Stimulated activated CD4-positive, alpha-beta T cell treated with anti-CD3 and anti-CD28 coated beads, Interleukin-2, amount 100 ng/mL, for 4 hours (primary cell): ENCODE data around the gene AKR7A3.

Source experiments
- DNase-seq: peaks from one replicate; pipeline ENCODE4 v3.0.0-alpha.2; 2020; ENCODE audit warnings: low read depth

AKR7A3 gene

GRCh38 chr1:19288324-19289241 is at the start of gene AKR7A3:
AKR7A3 (minus strand) TSS chr1:19288770; CDS start chr1:19288709, 61 bp downstream.
- DNase-seq = peak; percentile 31

GRCh38 chr1:19338323-19338762 is 49.8 kb upstream of the AKR7A3 start:
- no peak for DNase-seq

GRCh38 chr1:19337289-19337688 is 48.7 kb upstream of the AKR7A3 start:
- DNase-seq = no peak

- DNase-seq = no peak
These were observed 48.0 kb upstream of the AKR7A3 start for GRCh38 chr1:19336543-19336942.

- DNase-seq = no peak
These were observed 45.2 kb upstream of the AKR7A3 start for GRCh38 chr1:19333587-19334354.

GRCh38 chr1:19332832-19333231 is 44.3 kb upstream of the AKR7A3 start:
- DNase-seq = no peak

GRCh38 chr1:19331262-19331878 is 42.8 kb upstream of the AKR7A3 start:
- DNase-seq = no peak

- no peak for DNase-seq
These were observed 42.0 kb upstream of the AKR7A3 start for GRCh38 chr1:19330449-19331135.

GRCh38 chr1:19329611-19330010 is 41.0 kb upstream of the AKR7A3 start:
- no peak for DNase-seq

- DNase-seq = no peak
These were observed 40.6 kb upstream of the AKR7A3 start for GRCh38 chr1:19329188-19329587.

GRCh38 chr1:19328486-19328885 is 39.9 kb upstream of the AKR7A3 start:
- DNase-seq = no peak

GRCh38 chr1:19327736-19328135 is 39.2 kb upstream of the AKR7A3 start:
- DNase-seq = no peak

- no peak for DNase-seq
These were observed 38.7 kb upstream of the AKR7A3 start for GRCh38 chr1:19327301-19327700.

GRCh38 chr1:19326748-19327065 is 38.1 kb upstream of the AKR7A3 start:
- DNase-seq = no peak

- DNase-seq = no peak
These were observed 37.6 kb upstream of the AKR7A3 start for GRCh38 chr1:19325958-19326747.

- DNase-seq = no peak
These were observed 36.9 kb upstream of the AKR7A3 start for GRCh38 chr1:19325368-19325957.

- no peak for DNase-seq
These were observed 36.1 kb upstream of the AKR7A3 start for GRCh38 chr1:19324665-19324990.

- no peak for DNase-seq
These were observed 35.6 kb upstream of the AKR7A3 start for GRCh38 chr1:19323987-19324664.

GRCh38 chr1:19322481-19322880 is 33.9 kb upstream of the AKR7A3 start:
- DNase-seq = no peak

GRCh38 chr1:19321071-19321470 is 32.5 kb upstream of the AKR7A3 start:
- DNase-seq = no peak
